Measurements from ENCODE around the gene TARM1.
A peak's percentile ranks its signal among the peaks of the same experiment; 100 is the strongest.
"Not testable (repeated sequence)": the region's sequence is repeated elsewhere in the genome, so short reads cannot be mapped to it uniquely, and the experiment has no call there.

Gene TARM1

DNA sequence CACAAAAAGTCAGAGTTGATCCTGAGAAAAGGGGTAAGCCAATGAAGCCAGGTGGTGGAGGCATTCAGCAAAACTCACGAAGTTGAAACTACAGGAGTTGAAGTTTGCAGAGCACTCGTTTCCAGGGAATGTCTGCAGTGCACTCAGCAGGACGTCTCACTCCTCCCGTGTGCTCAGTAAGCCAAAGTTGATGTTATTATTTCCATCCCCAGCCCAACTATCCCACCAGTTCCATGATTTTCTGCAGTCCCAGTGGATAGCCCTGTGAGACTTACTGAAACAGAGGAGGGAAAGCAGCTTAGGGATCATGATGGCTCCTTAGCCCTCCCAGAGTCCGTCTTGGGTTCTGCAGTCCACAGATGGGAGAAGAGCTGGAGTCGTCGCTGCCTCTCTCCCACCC, at the start of gene TARM1:
Gene TARM1, minus strand, starts transcription at position 334 of the 400 bp plus-strand sequence. Its CDS starts 25 bp downstream, at position 309.
- no peak for DNase-seq

DNA sequence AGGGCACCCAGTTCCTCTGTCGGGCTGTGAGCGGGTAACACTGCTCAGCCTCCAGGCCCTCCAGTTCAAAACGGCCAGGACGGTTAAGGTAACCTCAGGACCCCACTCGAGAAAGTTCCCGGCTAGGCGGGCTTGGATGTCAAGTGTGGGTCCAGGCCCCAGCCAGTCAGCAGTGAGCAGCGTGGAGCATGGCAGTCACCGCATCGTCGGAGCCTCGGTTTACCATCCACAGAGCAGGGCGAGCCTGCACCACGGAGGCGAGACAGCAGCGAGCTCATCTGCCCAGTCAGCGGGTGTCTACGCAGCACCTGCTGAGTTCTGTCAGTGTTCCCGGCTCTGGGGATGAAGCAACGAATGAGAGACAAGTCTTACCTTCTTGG, 48.4 kb upstream of the TARM1 start:
- DNase-seq: no peak

DNA sequence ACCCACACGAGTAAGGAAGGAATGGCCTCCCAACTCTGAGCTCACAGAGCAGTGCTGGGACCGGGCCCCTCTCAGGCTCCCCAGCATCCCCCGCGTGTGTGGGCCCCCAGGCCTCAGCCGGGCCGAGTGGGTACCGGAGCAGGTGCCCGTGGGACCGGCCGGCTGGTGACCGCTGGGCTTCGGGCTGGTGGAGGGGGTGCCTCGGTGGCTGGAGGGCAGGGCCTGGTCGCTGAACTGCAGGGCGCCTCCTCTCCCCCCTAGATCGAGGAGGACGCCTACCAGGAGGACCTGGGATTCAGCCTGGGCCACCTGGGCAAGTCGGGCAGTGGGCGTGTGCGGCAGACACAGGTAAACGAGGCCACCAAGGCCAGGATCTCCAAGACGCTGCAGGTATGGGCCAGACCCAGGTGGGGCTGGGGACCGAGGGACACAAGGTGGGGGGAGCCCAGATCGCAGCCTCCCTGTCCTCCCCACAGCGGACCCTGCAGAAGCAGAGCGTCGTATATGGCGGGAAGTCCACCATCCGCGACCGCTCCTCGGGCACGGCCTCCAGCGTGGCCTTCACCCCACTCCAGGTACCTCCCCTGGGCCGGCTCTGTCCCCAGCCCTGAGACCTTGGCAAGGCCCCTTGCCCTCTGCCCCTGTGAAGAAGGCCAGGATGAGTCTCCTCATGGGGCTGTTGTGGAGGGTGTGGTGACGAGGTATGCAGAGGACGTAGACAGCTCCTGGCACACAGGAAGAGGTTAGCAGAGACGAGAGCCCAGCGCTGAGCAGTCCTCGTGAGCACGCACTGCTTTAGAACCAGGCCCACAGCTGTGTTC, 47.8 kb upstream of the TARM1 start:
- DNase-seq: no peak

DNA sequence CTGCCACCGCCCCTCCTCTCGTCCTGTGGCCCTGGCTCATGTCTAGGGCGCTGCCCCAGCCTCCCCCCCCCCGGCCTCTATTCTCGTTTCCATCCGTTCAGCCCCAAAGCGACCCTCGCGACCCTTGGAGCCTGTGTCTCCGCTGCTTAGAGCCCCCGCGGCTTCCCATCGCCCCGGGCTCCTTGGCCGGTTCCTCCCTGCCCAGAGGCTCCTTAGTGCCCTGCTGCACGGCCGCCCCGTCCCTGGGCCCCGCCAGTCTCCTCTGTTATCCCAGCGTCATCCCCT, 47.2 kb upstream of the TARM1 start:
- DNase-seq: no peak

DNA sequence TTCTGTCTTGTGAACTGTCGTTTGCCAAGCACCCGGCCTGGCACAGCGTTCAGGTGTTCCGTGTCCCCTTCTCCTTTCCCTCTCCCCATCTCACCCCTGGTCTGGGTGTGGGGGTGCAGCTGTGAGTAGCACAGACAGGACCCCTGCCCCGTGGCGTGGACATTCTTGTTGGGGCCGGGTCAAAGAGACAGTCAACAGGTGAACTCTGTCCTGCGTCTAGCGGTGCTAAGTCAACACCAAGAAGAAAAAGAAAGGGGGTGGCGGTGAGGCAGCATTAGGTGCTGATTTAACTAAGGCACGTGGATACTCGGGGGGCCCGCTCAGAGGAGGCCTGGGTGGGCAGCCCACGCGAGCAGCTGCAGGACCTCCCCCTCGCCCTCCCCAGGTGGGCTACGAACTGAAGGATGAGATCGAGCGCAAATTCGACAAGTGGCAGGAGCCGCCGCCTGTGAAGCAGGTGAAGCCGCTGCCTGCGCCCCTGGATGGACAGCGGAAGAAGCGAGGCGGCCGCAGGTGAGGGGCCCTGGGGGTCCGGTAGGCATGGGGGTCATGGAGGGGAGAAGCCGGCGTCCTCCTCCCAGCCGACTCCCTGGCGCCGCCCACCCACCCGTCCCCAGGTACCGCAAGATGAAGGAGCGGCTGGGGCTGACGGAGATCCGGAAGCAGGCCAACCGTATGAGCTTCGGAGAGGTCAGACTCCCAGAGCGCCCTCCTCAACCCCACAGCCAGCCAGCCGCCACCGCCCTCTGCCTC, 46.7 kb upstream of the TARM1 start:
- no peak for DNase-seq

DNA sequence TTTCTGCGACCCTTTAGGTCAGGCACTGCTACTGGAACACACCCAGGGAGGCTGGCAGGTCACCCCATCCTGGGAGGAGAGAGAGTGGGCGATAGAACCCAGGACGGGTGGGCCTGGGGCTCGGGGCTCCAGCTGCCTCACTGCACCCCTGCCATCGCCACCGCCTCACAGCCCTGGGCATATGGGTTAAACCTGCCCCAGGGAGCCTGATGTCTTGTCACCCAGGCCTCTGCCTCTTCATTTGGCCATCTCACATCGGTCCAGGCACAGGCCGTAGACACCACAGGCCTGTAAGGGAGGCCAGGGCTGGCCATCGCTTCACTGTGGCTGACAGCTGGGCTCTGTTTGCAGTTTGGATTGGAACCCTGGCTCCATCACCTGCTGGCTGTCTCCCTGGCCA, 44.5 kb upstream of the TARM1 start:
- no peak for DNase-seq

DNA sequence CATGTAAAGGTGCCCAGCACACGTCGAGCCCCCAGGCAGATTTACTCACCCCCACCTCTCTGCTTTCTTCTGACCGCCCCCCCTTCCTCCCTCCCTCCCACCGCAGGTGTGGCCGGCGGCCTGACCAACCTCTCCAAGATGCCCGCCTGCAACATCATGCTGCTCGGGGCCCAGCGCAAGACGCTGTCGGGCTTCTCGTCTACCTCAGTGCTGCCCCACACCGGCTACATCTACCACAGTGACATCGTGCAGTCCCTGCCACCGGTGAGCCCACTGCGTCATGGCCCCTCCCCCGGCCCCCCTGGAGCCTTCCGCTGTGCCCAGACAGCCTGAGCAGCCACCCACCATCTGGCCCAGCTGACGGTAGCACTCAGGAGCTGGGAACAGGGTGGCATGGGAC, 43.2 kb upstream of the TARM1 start:
- no peak for DNase-seq

DNA sequence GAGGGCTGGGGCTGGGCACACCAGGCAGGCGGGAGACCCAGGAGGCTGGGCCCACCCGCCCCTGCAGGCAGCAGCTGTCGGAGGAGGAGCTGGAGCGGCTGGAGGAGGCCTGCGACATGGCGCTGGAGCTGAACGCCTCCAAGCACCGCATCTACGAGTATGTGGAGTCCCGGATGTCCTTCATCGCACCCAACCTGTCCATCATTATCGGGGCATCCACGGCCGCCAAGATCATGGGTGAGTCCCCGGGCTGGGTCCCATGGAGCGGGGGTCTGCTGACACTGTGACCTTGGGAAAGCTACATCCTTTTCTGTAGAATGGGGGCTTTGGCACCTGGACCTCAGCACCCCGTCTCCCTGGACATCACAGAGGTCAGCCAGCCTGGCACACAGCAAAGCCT, 42.5 kb upstream of the TARM1 start:
- DNase-seq: no peak

DNA sequence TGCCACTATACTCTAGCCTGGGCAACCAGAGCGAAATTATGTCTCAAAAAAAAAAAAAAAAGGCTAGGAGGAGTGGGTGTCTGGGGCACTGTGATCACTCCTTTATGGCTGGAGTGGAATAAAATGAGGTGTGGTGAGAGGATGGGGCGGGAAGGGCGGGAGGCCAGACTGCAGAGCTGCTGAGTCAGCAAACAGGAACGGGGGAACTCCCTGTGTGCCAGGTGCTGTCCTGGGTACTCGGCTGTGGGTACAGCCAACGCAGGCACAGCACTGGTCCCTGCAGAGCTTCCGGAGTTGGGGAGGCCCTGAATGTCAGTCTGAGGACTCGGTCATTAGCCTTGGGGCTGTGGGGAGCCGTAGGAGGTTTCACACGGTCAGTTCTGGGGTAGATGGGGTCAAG, 40.1 kb upstream of the TARM1 start:
- no peak for DNase-seq

DNA sequence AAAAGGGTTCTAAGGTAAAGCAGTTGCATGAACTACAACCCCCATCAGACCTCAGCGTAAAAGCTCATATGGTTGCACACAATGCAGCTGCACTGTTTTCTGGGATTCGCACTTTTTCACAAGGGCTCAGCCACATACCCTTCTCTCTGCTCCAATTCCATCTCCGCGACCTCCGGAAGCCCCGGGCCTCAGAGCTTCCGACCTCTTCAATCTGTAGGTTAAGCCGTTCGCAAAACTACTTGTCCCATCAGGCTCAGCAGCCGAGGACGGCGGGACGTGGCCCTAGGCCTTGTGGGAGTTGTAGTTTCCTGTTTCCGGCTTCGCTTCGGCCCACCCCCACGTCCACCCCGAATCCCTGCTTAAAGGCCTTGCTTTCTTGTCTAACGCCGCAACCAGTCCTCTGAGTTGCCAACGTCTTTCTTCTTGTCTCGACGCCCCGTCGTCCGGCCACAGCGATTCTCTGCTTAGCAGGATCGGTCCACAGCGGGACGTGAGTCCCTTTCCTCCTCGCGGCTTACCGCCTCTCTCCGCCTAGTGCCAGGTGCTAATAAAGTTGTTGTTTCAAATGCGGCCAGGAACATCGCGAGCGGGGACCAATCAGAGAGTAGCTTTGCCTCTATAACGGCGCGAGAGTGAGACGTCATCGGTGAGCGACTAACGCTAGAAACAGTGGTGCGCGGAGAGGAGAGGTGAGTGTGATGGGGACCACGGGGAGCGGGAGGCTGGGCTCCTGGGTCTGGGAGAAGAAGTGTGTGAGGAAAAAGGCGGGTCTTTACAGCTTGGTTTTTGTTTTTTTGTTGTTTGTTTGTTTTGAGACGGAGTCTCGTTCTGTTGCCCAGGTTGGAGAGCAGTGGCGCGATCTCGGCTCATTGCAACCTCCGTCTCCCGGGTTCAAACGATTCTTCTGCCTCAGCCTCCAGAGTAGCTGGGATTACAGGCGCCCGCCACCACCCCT, 34.2 kb upstream of the TARM1 start, which contains the start of the genes PRPF31 and TFPT:
Gene PRPF31, plus strand, starts transcription at position 646 of the 955 bp plus-strand sequence. CDS start 2,525 bp downstream, outside the sequence.
Gene TFPT, minus strand, starts transcription at position 549 of the 955 bp plus-strand sequence. Its CDS starts 388 bp downstream, at position 161.
- peak; percentile 97 for DNase-seq

DNA sequence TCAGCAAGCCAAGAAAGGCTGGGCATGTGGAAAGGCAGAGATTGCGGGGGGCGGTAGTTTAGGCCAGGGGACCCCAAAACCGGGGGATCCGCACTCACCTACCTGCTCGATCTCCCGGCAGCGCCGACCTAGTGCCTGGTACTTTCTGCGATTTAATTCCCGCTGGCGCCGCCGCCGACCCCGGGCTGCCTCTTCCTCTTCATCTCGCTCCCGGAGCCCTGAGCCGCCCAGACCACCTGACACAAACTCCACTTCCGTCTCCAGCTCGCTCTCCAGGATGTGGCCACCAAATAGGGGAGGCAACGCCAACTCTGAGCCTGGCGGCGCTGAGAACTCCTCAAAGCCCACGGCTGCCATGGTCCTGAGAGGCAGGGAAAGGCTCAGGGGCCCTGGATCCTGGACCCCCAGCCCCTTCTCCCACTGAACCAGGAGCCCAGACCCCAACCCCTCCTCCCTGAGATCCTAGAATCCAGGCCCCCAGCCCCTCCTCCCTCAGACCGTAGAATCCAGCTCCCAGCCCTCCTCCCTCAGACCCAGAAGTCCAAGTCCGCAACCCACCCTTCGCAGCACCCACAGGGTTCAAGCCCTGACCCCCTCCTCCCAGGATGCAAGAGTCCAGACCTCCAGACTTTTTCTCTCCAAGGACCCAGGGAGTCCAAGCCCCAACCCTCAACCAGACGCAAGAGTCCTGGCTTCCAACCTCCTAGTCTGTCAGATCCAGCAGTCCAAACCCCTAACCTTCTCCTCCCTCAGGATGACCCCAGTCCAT, 33.4 kb upstream of the TARM1 start:
- peak; percentile 72 for DNase-seq

DNA sequence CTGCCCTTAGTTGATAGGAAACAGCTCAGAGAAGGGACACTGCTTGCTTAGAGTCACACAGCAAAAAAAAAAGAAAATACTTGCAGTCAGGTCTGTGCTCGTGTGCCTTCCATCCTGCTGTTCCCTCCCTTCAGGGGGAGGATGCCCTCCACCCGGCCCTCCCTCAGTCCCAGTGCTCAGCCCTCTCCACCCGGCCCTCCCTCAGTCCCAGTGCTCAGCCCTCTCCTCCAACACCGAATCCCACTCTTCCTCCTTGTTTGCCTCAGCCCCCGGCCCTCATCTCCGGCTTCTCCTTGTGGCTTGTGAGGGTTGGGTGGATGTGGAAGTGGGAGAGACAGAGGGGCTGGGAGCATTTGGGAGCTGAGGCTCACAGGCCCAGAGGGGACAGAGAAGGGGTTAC, 28.5 kb upstream of the TARM1 start:
- no peak for DNase-seq

DNA sequence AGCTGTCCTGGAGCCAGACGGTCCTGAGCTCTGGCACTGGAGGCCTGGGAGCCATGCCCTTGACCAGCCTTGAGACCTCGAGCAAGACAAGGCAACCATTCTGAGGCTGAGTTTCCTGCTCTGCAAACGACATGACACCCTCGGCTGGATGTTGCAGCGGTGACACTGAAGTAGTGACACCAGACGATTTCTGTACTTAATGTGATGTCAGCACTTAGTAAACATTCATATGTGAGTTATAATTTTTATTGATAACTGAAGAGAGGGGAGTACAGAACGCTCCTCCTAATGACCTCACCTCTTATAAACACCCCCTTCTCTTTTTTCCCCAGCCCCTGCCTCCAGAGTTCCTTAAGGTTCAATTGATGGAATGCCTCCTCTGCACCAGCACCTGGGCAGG, 27.3 kb upstream of the TARM1 start:
- no peak for DNase-seq

DNA sequence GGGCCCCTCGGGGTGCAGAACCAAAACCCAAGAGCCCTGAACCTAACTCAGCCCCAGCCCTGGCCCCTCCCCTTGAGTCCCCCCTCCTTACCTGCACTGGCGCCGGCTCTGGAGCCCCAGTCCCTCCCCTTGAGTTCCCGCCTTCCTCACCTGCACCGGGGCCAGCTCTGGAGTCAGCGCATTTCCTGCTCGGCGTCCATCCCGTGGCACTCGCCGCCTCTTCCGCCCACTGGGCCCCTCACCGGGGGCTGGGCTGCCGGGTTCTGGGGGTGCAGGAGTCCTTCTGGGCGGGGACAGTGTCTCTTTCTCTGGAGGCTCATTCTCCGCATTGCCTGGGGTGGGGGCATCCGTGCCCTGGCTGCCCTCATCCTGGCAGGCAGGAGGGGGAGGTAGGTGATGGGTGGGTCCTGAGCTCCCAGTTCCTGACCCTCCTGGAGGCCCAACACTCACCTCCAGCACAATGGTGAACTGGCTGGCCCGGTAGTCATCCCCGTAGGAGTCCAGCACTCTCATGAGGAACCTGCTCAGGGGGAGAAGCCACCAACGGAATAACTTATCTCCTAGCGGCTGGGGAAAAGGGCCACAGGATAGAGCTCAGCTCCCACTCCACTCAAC, 26.8 kb upstream of the TARM1 start:
- DNase-seq: no peak

DNA sequence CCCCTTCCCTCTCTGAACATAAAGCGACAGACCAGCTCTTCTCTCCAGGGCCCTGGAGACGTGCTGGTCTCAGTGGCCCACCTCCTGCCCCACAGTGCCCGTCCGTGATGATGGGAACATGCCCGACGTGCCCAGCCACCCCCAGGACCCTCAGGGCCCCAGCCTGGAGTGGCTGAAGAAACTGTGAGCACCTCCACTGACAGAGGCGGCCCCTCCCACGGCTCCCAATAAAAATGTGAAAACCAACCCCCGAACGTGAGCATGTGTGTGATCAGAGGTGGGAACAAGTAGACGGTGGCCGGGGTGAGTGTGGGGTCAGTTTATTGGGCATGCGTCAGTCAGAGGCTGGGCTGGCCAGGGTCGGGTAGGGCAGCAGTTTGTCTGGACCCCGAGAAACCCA, 25.6 kb upstream of the TARM1 start:
- no peak for DNase-seq

DNA sequence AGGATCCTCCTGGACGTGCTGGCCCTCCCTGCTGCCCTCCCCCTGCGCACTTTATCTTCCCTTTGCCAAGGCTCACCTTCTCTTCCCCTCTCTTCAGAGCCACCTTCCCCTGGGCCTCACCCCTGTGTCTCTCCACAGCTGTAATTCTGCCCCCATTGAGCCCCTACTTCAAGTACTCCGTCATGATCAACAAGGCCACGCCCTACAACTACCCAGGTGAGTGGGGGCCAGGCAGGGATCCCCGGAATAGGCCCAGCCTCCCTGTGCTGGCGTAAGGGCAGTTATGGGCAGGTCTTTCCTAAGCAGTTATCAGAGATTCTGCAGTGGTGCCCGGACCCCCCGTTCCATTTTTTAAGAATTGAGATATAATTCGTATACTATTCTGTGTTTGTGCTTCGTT, 24.6 kb upstream of the TARM1 start:
- no peak for DNase-seq

DNA sequence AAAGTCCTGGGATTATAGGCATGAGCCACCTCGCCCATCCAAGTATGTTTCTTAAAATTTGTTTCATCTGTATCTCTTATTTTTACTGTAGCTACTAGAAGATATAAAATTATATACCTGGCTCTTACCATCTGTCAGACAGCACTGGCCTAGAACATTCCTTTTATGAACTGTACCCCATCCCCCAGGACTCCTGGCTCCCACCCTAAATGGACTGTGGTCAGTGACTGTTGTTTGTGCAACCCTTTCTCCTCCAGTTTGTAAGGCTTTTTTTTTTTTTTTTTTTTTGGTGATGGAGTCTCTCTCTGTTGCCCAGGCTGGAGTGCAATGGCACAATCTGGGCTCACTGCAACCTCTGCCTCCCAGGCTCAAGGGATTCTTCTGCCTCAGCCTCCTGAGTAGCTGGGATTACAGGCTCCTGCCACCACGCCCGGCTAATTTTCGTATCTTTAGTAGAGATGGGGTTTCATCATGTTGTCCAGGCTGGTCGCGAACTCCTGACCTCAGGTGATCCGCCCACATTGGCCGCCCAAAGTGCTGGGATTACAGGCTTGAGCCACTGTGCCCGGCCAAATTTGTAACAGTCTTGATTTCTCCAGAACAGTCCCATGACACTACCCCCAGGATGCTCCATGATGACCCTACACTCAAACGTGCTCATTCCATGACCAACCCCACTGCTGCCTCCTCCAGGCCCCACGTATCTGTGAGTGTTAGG, 24.0 kb upstream of the TARM1 start:
- no peak for DNase-seq

DNA sequence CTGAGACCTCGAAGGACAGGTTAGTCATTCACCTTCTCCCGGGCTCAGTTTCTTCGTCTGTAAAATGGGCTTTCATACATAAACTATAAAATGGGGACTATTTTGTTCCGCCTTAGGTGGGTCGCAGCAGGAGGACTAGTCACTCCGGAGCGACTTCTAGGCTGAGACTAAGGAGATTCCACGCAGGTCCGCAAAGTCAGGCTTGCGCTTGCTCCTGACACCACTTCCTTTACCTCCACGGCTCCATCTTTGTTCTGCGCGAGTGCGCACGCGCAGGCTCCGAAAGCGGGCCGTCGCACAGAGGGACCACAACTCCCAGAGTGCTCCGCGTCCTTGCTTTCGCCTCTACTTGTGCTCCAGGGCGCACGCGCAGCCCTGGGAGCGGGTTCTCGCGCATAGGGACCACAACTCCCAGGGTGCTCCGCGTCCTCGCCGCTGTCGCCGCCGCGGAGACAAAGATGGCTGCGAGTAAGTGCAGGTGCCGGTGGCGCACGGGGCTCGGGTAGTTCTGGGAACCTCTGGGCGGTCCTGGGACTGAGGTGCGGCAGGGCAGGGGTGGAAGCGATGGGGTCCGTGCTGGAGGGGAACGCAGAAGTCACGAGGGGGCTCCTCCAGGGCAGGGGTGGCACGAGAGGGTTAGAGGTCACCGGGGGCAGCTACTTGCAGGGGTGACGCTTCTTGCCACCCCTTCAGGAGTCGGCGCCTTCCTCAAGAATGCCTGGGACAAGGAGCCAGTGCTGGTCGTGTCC, 21.4 kb upstream of the TARM1 start, which contains the start of gene NDUFA3:
Gene NDUFA3, plus strand, starts transcription at position 435 of the 749 bp plus-strand sequence. Its CDS starts 24 bp downstream, at position 459.
- peak; percentile 99 for DNase-seq

DNA sequence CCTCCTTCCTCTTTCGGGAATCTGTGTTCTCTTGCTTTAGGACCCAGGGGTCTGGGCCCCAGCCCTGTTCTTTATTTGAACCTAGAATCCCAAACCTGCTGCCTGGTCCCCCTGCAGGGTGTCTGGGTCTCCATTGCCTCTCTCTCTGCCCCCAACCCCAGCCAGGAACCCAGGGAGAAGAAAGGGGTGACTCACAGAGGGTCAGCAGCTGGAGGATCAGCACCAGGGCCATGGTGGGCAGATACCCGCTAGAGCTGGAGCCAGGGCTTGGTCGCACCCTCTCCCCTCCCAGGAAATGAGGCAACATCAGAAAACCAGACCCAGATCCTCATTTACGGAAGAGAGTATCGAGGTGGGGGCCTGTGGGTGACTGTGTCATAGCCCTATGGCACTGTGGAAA, 19.4 kb upstream of the TARM1 start, which contains the start of gene OSCAR:
Gene OSCAR, minus strand, starts transcription at position 243 of the 400 bp plus-strand sequence. Its CDS starts 11 bp downstream, at position 232.
- DNase-seq: no peak

DNA sequence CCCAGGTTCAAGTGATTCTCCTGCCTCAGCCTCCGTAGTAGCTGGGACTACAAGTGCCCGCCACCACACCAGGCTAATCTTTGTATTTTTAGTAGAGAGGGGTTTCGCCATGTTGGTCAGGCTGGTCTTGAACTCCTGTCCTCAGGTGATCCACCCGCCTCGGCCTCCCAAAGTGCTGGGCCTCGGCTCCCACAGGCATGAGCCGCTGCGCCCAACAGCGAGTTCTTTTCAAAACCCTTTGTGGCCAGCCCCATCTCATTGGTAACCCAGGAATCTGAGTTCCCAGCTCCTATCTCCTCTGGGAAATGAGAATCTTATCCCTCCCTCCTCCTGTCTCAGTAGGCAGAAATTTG, 18.7 kb upstream of the TARM1 start:
- not testable (repeated sequence) for DNase-seq
